Activated CD8-positive, alpha-beta T cell treated with anti-CD3 and anti-CD28 coated beads for 36 hours (primary cell): Measurements from ENCODE around the gene RPL15. TPM values are rescaled to one million over a fixed set of nuclear protein-coding genes. Genes with fewer than 3 reads are reported as not detected.

ENCODE experiments used
- ATAC-seq: fragments of 200-7000 bp; cut with Tn5 transposase; one replicate; pipeline ENCODE4 v1.10.0; 2021; ENCODE audit warnings: mild to moderate bottlenecking, moderate library complexity
- CTCF ChIA-PET: fragments of 350-600 bp; sonication (Branson Sonifier 250); formaldehyde crosslinking; loops from one replicate; lab custom pipeline; 2021; ENCODE audit warnings: antibody characterized with exemption; lab: Charles Lee
- POLR2A ChIA-PET: fragments of 350-600 bp; sonication (Branson Sonifier 250); formaldehyde crosslinking; loops from one replicate; lab custom pipeline; 2021; ENCODE audit warnings: antibody characterized with exemption; lab: Charles Lee
- DNase-seq: peaks from one replicate; pipeline ENCODE4 v3.0.0-alpha.2; 2020
- H3K27ac Mint-ChIP-seq: one replicate; pipeline ENCODE4 v1.8.0; 2021; ENCODE audit warnings: mild to moderate bottlenecking, mixed read lengths
- H3K27me3 Mint-ChIP-seq: one replicate; pipeline ENCODE4 v1.8.0; 2021; ENCODE audit warnings: mixed read lengths
- H3K36me3 Mint-ChIP-seq: one replicate; pipeline ENCODE4 v1.8.0; 2021; ENCODE audit warnings: low read depth, mixed read lengths
- H3K4me1 Mint-ChIP-seq: one replicate; pipeline ENCODE4 v1.8.0; 2021; ENCODE audit warnings: low read depth, mixed read lengths
- H3K4me3 Mint-ChIP-seq: one replicate; pipeline ENCODE4 v1.8.0; 2021; ENCODE audit warnings: mild to moderate bottlenecking, moderate library complexity, mixed read lengths
- H3K9me3 Mint-ChIP-seq: one replicate; pipeline ENCODE4 v1.8.0; 2021; ENCODE audit warnings: mixed read lengths
- CTCF ChIP-seq: fragments of 200-600 bp; IDR thresholded peaks from one replicate; pipeline ENCODE4 v1.8.0; 2022; ENCODE audit warnings: antibody characterized with exemption, mild to moderate bottlenecking
- intact Hi-C: fragments of 100-400 bp; cut with micrococcal nuclease; formaldehyde crosslinking; loops from one replicate; pipeline ENCODE4 v1.10.0; 2022
- total RNA-seq, 2 experiments: library from RNA; stranded (reverse); gene quantifications; one replicate each; pipeline ENCODE4 v1.2.3, GENCODE V29; 2021

RPL15 gene
- total RNA-seq, 2 experiments from 2014 or later, result 2,671 to 2,747 TPM

- TF ChIP-seq CTCF, result no peak
- Mint-ChIP-seq H3K9me3 (no peaks in the 10 kb centered on the region), H3K4me1 (peaks cover 2% of the 10 kb centered on the region), H3K36me3 (no peaks in the 10 kb centered on the region), H3K27ac (no peak overlapping the region), H3K27me3 (no peaks in the 10 kb centered on the region), H3K4me3 (no peak overlapping the region)
- ChIA-PET CTCF (no interaction called here), POLR2A (interaction anchor here (0.6 to 7.1 kb wide), 3 partner anchors 11 to 311 kb away, joined by 3 to 60 read pairs (median 5); partner anchors contain the start of genes NKIRAS1 and RPL15)
- ATAC-seq (no peak), DNase-seq (no peak)
- intact Hi-C loops, result no loop called here
Measured at GRCh38 chr3:23928524-23928923, 11.6 kb downstream of the RPL15 start.

- POLR2A ChIA-PET, result interaction anchor here (2.2 to 7.1 kb wide), 2 partner anchors 10 to 14 kb away, joined by 8 to 60 read pairs; partner anchors contain the start of genes NKIRAS1 and RPL15
- Mint-ChIP-seq H3K4me1 (peaks cover 2% of the 10 kb centered on the region), H3K27me3 (no peaks in the 10 kb centered on the region), H3K27ac (no peak overlapping the region), H3K36me3 (no peaks in the 10 kb centered on the region), H3K4me3 (no peak overlapping the region), H3K9me3 (no peaks in the 10 kb centered on the region)
- CTCF ChIA-PET, result no interaction called here
- ATAC-seq (no peak), DNase-seq (no peak)
- intact Hi-C loops, result no loop called here
- TF ChIP-seq CTCF, result no peak
Measured at GRCh38 chr3:23931597-23931996, 14.7 kb downstream of the RPL15 start.

GRCh38 chr3:23932571-23932970 lies 15.6 kb downstream of the RPL15 start:
- CTCF ChIA-PET, result no interaction called here
- intact Hi-C loops, result no loop called here
- TF ChIP-seq CTCF, result no peak

DNA sequence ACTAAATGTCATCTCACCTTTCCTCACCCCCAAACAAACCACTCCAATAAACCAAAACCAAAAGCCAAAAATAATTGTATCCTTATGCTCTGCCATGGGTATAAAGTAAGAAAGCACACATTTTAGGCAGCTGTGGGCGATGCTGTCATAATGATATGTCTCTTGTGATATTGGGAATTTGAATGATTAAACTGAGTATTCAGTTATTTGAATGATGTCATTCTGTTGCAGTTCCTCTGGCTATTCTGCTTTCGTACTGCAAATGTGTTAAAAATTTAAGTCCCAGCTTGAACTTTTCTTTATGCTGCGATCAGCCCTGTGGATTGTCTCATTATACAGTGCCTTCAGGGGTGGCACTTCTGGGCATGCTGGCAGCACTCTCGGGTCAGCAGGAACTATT lies 17.3 kb downstream of the RPL15 start:
- TF ChIP-seq CTCF, result no peak
- ChIA-PET CTCF (no interaction called here), POLR2A (interaction anchor here (1.5 to 3.8 kb wide), 3 partner anchors 9 to 17 kb away, joined by 5 to 20 read pairs (median 10); partner anchors contain the start of genes NKIRAS1 and RPL15)
- ATAC-seq, result no peak
- Mint-ChIP-seq H3K4me3 (no peak overlapping the region), H3K27ac (no peak overlapping the region), H3K27me3 (no peaks in the 10 kb centered on the region), H3K9me3 (no peaks in the 10 kb centered on the region), H3K4me1 (no peaks in the 10 kb centered on the region), H3K36me3 (no peaks in the 10 kb centered on the region)
- DNase-seq, result no peak
- intact Hi-C loops, result no loop called here

More at GRCh38 chr3:23932571-23932970, 15.6 kb downstream of the RPL15 start:
- ATAC-seq, result no peak
- no peak for DNase-seq
- no peak overlapping the region for H3K27ac Mint-ChIP-seq
- POLR2A ChIA-PET, result interaction anchor here (7.1 kb wide), 1 partner anchor 15 kb away, joined by 60 read pairs; the partner anchor contains the start of genes NKIRAS1 and RPL15
- H3K9me3 Mint-ChIP-seq, result no peaks in the 10 kb centered on the region
- H3K36me3 Mint-ChIP-seq, result no peaks in the 10 kb centered on the region
- H3K27me3 Mint-ChIP-seq, result no peaks in the 10 kb centered on the region
- peaks cover 2% of the 10 kb centered on the region for H3K4me1 Mint-ChIP-seq
- no peak overlapping the region for H3K4me3 Mint-ChIP-seq

GRCh38 chr3:23937296-23937695 lies 20.4 kb downstream of the RPL15 start:
- ATAC-seq (no peak), DNase-seq (no peak)
- TF ChIP-seq CTCF, result no peak
- no peaks in the 10 kb centered on the region for H3K27me3 Mint-ChIP-seq
- POLR2A ChIA-PET, result interaction anchor here (1.2 to 3.8 kb wide), 2 partner anchors 18 to 20 kb away, joined by 3 to 20 read pairs; partner anchors contain the start of genes NKIRAS1 and RPL15
- CTCF ChIA-PET, result no interaction called here
- intact Hi-C loops, result no loop called here
- no peak overlapping the region for H3K27ac Mint-ChIP-seq
- H3K36me3 Mint-ChIP-seq, result no peaks in the 10 kb centered on the region
- H3K4me3 Mint-ChIP-seq, result no peak overlapping the region
- no peaks in the 10 kb centered on the region for H3K4me1 Mint-ChIP-seq
- H3K9me3 Mint-ChIP-seq, result no peaks in the 10 kb centered on the region
